ENCODE results near the gene HHIPL1.

HHIPL1 gene

GRCh38 chr14:99691111-99691885 lies 46.4 kb downstream of the HHIPL1 start:
- DNase-seq, result no peak

DNA sequence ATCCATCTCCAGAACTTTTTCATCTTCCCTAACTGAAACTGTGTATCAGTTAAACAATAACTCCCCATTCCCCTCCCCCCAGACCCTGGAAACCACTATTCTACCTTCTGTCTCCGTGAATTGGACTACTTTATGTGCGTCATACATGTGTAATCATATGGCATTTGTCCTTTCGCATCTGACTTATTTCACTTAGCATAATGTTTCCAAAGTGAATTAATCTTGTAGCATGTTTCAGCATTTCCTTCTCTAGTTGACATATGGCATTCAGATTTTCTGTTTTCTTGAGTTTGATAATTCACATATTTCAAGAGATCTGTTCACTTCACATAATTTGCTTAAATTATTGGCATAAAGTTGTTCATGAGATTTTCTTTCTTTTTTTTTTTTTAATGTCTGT lies 49.0 kb downstream of the HHIPL1 start:
- DNase-seq, result no peak

- no peak for DNase-seq
These were observed 52.0 kb downstream of the HHIPL1 start for GRCh38 chr14:99696929-99697328.

DNA sequence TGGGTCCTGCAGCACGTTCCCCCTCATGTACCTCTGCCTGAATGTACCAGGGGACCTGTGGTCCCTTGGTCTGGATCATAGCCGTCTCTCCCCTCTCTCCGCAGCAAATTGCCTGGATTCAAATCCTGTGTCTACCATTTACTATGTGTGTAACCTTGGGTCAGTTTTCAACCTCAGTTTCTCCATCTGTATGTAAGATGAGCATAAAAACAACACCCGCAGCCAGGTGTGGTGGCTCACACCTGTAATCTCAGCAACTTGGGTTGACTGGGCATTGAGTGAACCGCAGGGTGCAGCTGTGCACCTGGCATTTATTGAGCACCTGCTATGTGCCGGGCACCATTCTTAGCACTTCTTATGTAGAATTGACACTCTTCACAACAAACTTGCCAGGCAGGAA lies 53.3 kb downstream of the HHIPL1 start:
- DNase-seq, result no peak

DNA sequence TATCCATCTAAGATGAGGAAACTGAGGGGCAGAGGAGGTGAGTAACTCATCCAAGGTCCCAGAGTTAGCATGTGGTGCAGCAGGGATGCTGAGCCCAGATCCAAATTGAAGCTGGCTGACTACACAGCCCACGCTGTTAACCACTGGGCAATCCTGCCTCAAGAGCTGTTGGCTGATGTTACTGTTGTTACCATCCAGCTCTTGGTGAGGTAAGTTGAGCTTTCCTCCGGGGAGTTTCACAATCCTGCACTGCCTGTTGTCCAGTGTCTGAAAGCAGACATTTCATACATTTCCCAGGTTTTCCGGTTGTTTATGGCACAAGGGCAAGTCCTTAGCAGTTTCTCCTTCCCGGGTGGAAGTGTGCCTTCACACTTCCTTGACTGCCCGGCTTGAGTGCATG lies 53.7 kb downstream of the HHIPL1 start:
- no peak for DNase-seq

DNA sequence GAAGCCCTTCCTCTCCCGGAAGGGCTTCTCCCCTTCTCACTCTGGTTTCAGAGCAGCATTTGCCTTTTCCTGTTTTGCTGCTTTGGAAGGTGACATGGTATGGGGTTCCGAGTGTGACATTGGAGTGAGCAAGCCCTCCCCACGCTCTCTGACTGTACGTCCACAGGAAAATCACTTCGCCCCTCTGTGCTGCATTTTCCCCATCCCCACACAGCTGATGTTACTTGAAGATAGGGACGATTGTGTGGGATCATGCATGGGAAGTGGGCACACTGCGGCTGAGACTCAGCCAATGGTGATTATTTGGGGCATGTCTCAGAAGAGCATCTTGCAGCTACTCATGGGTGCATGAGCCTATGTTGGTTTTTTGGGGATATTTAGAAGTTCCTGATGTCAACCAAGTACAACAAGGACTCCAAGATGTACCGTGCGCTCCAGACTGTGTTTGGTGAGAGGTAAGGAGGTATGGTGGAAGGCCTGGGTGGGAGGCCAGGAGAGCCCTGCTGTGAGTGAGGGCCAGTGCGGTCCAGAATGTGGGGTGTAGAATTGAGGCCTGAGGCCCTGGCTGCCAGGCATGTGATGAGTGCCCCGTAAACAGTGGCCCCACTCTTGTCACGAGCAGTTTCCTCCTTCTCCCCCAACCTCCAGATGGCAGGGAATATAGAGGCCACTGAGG lies 54.3 kb downstream of the HHIPL1 start:
- DNase-seq, result no peak

- DNase-seq, result no peak
These were observed 54.9 kb downstream of the HHIPL1 start for GRCh38 chr14:99699861-99700260.

DNA sequence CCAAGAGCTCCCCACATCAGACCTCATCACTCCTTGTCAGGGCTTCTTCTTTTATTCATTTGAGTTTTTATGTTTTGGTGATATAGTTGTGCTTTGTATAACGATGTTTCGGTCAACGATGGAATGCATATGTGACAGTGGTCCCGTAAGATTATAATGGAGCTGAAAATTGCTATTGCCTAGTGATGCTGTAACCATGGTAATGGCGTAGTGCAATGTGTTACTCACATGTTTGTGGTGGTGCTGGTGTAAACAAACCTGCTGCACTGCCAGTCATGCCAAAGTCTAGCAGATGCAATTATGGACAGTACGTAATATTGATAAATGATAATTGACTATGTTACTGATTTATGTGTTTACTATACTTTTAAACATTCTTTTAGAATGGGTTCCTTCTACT lies 55.5 kb downstream of the HHIPL1 start:
- DNase-seq, result no peak

DNA sequence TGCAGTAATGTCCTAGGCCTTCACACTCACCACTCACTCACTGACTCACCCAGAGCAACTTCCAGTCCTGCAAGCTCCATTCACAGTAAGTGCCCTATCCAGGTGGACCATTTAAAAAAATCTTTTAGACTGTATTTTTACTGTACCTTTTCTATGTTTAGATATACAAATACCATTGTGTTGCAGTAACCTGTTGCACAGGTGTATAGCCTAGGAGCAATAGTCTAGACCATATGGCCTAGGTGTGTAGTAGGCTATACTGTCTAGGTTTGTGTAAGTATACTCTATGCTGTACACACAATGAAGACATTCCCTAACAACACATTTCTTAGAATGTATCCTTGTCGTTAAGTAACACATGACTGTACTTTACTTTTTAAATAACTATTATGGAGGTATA lies 56.3 kb downstream of the HHIPL1 start:
- no peak for DNase-seq

DNA sequence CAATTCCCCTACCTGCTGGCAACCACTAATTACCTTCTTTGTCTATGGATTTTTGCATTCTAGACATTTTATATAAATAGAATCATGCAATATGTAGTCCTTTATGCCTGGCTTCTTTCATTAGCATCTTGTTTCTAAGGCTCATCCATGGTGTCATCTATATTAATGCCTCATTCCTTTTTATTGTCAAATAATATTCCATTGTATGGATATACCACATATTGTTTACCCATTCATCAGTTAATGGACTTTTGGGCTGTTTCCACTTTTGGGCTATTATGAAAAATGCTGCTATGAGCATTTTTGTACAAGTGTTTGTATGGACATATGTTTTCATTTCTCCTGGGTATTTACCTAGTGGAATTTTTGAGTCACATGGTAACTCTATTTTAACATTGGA lies 57.2 kb downstream of the HHIPL1 start:
- DNase-seq, result no peak

- DNase-seq, result no peak
These were observed 58.5 kb downstream of the HHIPL1 start for GRCh38 chr14:99703381-99703780.

DNA sequence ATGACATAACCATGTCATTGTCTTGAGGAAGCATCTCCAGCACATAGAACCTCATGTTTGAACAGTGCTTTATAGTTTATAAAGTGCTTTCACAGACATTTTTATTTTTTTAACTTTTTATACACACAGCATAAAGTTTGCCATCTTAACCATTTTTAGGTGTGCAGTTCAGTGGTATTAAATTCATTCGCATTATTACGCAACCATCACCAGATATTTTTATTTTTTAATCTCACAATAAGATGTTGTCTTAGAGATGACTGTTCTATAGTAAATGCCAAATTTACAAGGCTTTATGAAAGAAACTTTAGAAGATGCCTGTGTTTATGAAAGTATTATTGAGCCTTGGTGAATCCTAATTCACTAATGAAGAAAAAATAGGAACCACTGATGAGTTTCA lies 59.1 kb downstream of the HHIPL1 start:
- no peak for DNase-seq

DNA sequence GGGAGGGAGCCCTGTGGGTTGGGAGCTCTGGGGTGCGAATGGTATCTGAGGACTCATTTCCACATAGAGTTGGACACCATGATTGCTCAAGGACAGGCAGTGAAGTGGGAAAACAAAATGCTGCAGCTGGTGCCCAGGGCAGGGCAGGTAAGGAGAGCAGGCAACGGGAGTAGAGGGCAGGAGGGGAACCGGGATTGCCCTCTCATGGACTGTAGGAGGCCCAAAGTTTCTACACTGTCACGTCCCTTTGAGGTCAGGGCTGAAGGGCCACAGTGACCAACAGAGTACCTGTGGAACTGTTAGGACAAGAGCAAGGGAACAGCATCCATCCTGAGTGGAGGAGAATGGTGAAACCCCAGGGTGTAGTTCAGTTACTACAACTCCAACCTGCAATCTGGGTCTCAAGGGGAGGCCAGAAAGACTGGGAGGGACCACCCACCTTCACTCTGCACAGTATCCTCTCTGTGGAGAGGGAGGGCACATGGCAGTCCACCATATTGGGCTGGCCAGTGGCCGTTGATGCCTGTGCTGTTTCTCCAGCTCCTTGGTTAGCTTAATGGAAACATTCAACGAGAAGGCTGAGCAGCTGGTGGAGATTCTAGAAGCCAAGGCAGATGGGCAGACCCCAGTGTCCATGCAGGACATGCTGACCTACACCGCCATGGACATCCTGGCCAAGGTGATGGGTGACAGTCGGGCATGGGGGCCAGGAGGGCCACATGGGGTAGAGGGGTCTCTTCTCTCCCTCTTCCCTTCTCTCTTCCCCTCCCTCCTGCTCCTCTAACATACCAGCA lies 61.4 kb downstream of the HHIPL1 start:
- DNase-seq, result no peak

GRCh38 chr14:99707420-99707819 lies 62.5 kb downstream of the HHIPL1 start:
- DNase-seq, result no peak

- DNase-seq, result no peak
These were observed 63.0 kb downstream of the HHIPL1 start for GRCh38 chr14:99707921-99708320.

DNA sequence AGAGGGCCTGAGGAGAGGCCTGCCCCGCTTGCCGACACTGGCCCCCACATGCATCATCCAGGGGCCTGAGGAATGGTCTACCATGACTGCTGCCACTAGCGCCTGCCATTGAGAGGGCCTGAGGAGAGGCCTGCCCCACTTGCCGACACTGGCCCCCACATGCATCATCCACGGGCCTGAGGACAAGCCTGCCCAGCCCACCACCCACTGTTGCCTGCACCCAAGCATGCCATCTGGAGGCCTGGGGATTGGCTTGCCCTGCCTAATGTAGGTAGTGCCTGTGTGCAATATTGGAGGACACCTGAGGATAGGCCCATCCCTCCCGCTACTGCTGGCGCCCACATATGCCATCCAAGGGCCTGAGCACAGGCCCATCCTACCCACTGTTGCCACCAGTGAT lies 63.5 kb downstream of the HHIPL1 start:
- DNase-seq, result no peak

DNA sequence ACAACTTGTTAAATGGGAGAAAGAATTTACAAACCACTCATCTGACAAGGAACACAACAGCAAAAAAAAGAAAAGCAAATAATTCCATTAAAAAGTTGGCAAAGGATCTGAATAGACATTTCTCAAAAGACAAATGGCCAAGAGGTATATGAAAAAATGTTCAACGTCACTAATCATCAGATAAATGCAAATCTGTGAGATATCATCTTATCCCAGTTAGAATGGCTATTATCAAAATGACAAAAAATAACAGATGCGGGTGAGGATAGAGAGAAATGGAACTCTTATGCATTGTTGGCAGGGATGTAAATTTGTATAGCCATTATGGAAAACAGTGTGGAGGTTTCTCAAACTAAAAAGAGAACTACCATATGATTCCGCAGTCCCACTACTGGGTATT lies 69.0 kb downstream of the HHIPL1 start:
- no peak for DNase-seq

- DNase-seq, result no peak
These were observed 70.5 kb downstream of the HHIPL1 start for GRCh38 chr14:99715266-99716000.

- no peak for DNase-seq
These were observed 71.3 kb downstream of the HHIPL1 start for GRCh38 chr14:99716091-99716849.

- no peak for DNase-seq
These were observed 72.1 kb downstream of the HHIPL1 start for GRCh38 chr14:99716850-99717681.

DNA sequence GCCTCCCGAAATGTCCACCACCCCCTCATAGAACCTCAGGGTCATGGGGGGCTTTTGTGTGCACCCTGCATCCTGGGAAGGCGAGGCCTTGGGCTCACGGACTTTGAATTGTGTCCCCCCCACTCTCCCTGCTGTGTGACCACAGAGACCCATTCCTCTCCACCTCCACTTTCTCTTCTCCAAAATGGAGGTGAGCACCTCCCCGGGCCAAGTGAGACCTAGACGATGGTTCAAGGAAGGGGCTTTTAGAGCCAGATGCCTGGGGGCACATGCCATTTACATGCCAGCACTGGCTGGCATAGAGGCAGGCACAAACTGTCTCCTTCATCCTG lies 72.7 kb downstream of the HHIPL1 start:
- DNase-seq, result no peak

All from hippocampal formation (tissue), 2 donors.